ENCODE results near the gene TPM1.
"Not testable (repeated sequence)": the region's sequence is repeated elsewhere in the genome, so short reads cannot be mapped to it uniquely, and the experiment has no call there.

Gene TPM1

DNA sequence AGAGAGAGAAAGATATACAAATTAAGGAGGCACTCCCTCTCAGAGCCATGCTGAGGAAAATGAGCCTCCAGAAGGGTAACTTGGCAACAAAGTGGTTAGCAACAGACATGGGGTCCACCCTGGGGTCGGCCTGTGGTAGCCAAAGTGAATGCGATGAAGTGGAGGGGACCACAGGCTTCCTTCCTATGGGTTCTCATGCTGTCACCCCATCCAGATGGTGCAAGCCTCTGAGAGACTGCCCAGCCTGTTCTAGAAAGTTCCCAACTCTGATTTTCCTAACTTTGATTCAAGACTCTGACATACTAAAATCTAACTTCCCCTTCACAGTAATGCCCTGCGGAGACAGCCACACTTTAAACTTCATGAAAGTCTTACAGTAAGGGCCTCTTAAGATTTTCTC is 60.9 kb downstream of the TPM1 start:
- DNase-seq = no peak

DNA sequence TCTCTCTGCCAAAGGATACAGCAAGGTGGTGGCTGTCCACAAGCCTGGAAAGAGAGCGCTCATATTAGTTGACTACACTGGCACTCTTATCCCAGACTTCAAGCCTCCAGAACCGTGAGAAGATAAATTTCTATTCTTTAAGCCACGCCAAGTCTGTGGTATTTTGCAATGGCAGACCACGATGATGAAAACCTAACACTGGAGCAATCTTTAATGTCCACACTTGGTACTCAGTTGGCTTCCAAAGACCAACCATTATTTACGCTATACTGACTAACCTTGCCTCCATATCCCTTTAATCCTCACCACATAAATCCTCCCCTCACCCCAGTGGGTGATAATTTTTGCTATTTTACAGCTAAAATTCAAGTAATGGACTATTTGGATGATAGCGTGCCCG is 62.2 kb downstream of the TPM1 start:
- DNase-seq = peak; percentile 87

DNA sequence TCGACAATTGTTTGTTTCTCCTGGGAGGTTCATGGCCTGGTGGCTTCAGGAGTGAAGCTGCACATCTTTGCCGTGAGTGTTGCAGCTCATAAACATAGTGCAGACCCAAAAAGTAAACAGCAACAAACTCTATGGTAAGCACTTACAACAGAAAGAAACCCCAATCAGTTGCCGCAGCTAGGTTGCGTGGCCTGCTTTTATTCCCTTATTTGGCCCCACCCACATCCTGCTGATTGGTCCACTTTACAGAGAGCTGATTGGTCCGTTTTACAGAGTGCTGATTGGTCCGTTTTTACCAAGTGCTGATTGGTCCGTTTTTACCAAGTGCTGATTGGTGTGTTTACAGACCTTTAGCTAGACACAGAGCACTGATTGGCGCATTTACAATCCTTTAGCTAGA is 62.8 kb downstream of the TPM1 start:
- DNase-seq = not testable (repeated sequence)

DNA sequence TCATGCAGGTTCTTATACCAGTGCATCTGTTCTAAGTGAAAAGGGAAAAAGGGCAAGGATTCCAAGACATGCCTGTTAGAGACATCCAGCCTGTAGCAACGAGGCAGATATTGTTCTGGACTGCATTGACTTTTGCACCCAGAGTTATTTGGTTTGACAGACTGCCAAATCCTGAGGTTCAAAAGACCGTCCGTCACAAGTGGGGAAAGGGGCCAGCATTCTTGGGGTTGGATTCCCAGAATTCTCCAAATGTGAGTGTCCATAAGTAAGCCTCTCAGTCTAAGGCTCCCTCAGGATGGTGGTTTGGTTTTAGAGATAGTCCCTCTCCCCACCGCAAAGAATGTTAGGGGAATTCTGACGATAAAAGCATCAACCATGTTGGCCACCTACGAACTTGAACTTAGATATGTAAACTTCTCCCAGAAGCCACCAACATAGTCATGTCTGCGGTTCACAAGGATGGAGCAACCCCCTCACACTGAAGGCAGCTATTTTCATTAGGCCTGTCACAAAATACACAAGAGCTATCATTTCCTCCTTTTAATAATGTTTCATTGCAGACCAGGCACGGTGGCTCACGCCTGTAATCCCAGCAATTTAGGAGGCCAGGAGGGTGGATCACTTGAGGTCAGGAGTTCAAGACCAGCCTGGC is 65.5 kb downstream of the TPM1 start:
- peak; percentile 100 for DNase-seq

DNA sequence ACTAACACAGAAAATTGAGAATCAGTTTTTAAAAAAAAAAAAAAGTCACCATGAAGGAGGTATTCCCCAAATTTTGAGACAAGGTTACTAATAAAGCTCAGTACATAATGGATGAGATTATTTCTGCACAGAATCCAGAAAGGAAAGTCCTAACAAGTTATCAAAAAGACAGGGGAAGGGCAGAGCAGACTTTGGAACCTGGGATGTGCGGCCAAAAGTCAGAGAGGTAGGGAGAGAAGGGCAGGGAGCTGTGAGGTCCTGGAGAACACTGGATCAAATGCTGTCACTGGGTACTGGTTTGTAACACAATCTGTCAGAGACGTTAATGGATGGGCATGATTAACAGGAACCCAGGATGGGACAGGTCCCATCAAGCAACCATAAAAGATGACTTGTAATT is 67.0 kb downstream of the TPM1 start:
- DNase-seq = no peak

DNA sequence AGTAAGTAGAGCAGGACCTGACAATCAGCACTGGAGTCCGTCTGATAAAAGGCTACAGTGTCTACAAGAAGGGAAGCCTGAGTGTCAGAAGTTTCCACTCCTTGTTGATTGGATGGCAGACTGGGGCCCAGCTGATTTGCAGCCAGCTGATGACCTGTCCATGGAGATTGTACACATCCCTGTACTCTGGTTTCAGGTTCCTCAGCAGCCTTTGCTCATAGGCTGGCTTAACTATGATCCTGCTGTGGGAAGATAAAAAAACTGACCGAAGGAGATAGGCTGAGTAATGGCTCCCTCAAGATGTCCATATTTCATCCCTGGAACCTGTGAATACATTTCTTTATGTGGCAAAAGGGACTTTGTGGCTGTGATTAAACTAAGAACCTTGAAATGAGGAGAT is 67.4 kb downstream of the TPM1 start:
- peak; percentile 31 for DNase-seq

DNA sequence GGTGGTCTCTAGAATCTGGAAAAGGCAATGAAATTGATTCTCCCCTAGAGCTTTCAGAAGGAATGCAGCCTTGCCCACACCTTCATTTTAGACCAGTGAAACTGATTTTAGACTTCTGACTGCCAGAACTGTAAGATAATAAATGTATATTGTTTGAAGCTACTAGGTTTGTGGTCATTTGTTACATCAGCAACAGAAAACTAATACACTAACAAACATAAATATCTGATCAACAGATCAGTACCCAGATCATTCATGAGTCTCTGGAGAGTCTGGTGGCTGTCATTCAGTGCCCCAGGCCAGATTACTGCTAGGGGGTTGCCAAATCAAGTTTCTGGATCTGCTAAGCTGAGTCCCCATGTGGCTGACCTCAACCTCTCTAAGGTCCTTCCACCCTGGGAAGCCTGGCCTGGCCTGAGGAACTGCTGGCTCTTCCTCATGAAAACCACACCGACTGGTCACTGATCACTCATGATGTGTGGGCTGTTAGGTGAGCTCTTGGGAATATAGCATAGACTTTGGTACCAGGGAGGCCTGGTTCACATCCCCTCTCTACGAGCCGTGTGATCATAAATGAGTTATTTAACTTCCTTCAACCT is 68.0 kb downstream of the TPM1 start:
- no peak for DNase-seq

DNA sequence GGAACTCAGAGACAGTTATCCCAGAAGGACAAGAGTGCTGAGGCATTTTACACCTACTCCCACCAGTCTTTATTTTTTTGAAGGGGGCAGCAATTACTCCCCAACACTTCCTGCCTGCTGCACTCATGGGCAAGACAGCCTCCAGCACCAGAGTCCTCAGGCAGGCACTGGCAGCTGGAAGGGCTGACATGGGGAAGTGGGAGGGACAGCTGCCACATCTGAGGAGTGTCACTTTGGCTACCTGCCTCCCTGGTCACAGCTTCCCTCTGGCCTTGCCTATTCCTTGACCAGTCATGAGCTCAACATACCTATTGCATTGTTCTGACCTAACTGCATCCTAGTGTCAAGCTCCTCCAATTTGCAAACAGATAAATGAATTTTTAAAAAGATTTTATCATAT is 68.9 kb downstream of the TPM1 start:
- DNase-seq = no peak

DNA sequence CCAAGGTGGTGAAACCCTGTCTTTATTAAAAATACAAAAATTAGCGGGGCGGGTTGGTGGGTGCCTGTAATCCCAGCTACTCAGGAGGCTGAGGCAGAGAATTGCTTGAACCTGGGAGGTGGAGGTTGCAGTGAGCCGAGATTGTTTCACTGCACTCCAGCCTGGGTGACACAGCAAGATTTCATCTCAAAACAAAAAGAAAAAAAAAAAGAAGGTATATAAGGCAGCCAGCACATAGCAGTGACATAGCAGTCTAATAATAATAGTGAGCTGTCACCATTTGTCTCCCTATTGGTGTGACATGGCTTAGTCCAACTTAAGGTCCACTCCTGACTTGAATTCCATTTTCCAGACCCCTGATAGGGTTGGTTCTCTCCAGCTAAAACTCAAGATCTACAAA is 70.3 kb downstream of the TPM1 start:
- DNase-seq = peak; percentile 19

DNA sequence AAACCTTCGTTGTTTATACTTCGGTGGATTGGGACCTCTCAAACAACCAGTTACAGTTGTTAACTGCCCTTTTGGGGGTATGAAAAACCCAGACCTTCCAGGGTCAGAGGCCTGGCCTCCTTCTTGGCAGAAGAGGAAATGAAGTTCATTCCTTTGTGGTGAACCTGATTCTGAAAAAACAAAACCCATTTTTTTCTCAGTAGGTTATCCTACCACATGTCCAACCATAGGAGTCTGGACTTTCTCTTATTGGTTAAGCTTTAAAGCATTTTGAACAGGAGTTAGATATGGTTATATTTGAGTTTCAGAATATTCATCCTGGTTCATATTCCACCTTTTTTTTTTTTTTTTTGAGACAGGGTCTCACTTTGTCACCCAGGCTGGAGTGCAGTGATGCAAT is 71.9 kb downstream of the TPM1 start:
- DNase-seq = no peak
